Measurements from ENCODE around the gene ETV3L.

DNA sequence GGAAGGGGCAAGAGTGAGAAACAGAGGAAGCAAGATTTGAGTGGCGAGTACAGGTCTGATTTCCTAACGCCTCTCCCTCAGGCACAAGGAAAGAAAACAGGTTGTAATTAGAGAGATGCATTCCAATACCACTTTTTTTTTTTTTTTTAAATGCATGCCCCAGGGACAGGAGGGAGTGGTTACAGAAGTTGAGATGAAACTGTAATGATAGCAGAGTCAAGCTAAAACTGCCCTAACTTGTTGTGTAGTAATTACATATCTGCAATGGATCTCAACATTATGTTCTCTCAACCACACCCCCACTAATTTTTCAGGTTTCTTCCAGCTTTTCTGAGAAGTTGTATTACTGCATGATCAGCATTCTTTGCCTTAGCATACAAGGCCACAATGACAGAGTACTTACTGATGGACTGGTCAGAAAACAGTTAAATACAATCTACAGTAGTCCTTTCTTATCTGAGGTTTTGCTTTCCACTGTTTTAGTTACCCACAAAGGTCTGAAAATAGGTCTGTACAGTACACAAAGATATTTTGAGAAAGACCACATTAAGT is 33.1 kb upstream of the ETV3L start:
- TF ChIP-seq, protein P1, sequence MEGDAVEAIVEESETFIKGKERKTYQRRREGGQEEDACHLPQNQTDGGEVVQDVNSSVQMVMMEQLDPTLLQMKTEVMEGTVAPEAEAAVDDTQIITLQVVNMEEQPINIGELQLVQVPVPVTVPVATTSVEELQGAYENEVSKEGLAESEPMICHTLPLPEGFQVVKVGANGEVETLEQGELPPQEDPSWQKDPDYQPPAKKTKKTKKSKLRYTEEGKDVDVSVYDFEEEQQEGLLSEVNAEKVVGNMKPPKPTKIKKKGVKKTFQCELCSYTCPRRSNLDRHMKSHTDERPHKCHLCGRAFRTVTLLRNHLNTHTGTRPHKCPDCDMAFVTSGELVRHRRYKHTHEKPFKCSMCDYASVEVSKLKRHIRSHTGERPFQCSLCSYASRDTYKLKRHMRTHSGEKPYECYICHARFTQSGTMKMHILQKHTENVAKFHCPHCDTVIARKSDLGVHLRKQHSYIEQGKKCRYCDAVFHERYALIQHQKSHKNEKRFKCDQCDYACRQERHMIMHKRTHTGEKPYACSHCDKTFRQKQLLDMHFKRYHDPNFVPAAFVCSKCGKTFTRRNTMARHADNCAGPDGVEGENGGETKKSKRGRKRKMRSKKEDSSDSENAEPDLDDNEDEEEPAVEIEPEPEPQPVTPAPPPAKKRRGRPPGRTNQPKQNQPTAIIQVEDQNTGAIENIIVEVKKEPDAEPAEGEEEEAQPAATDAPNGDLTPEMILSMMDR (IDR thresholded peaks at IDR 0.05), result no peak
- TF ChIP-seq POLR2A (IDR thresholded peaks at IDR 0.05), result no peak
